ENCODE results near the gene PUSL1. TPM values are rescaled to one million over a fixed set of nuclear protein-coding genes. Genes with fewer than 3 reads are reported as not detected.

Gene PUSL1
- total RNA-seq, 1 donor, result 29.3 TPM

GRCh38 chr1:1324084-1324523 is 15.7 kb downstream of the PUSL1 start:
- peak overlapping the region; percentile 76 for H3K4me2 ChIP-seq (ENCODE audit: insufficient read depth, low read length)
- H4K20me1 ChIP-seq (ENCODE audit: insufficient read depth, low read length), result peaks cover 46% of the 10 kb centered on the region

GRCh38 chr1:1324524-1325287 is 16.3 kb downstream of the PUSL1 start, which contains the start of the genes CPTP and INTS11:
TSS of gene CPTP (plus strand) at chr1:1324802. CDS start at chr1:1326911, 2,109 bp downstream.
TSS of gene INTS11 (minus strand) at chr1:1324660. CDS start at chr1:1324608, 52 bp downstream.
- H4K20me1 ChIP-seq (ENCODE audit: insufficient read depth, low read length), result peaks cover 45% of the 10 kb centered on the region
- no peaks in the 10 kb centered on the region for H3K27me3 ChIP-seq (ENCODE audit: insufficient read depth, low read length)
- H3K4me2 ChIP-seq (ENCODE audit: insufficient read depth, low read length), result peak within 1 kb of the TSS; percentile 87
- H3K4me1 ChIP-seq (ENCODE audit: insufficient read depth, low read length), result peaks cover 12% of the 10 kb centered on the region
- peak within 1 kb of the TSS; percentile 89 for H3K4me3 ChIP-seq (ENCODE audit: insufficient read depth, low read length)
- H3K36me3 ChIP-seq (ENCODE audit: insufficient read depth, low read length), result peaks cover 11% of the 10 kb centered on the region
- no peaks in the 10 kb centered on the region for H3K9me3 ChIP-seq (ENCODE audit: low read depth, low read length)
- TF ChIP-seq CTCF (IDR thresholded peaks at IDR 0.05; ENCODE audit: extremely low read depth, low read depth, low read length), result no peak
- H3K27ac ChIP-seq (ENCODE audit: low read depth, low read length), result peak within 1 kb of the TSS; percentile 79
- DNase-seq (ENCODE audit: insufficient read length, low spot score, missing footprints), result peak; percentile 100
- H2AFZ ChIP-seq (ENCODE audit: low read length), result peak within 1 kb of the TSS; percentile 41
- H3K79me2 ChIP-seq (ENCODE audit: insufficient read depth, low read length), result peaks cover 71% of the 10 kb centered on the region

More at GRCh38 chr1:1324084-1324523, 15.7 kb downstream of the PUSL1 start:
- Histone ChIP-seq H3K79me2 (ENCODE audit: insufficient read depth, low read length) (peaks cover 77% of the 10 kb centered on the region), H3K27ac (ENCODE audit: low read depth, low read length) (peak overlapping the region; percentile 79), H2AFZ (ENCODE audit: low read length) (no peak overlapping the region), H3K4me3 (ENCODE audit: insufficient read depth, low read length) (peak overlapping the region; percentile 89), H3K9me3 (ENCODE audit: low read depth, low read length) (no peaks in the 10 kb centered on the region), H3K4me1 (ENCODE audit: insufficient read depth, low read length) (peaks cover 12% of the 10 kb centered on the region), H3K36me3 (ENCODE audit: insufficient read depth, low read length) (peaks cover 17% of the 10 kb centered on the region), H3K27me3 (ENCODE audit: insufficient read depth, low read length) (no peaks in the 10 kb centered on the region)
- TF ChIP-seq CTCF (IDR thresholded peaks at IDR 0.05; ENCODE audit: extremely low read depth, low read depth, low read length), result no peak
- DNase-seq (ENCODE audit: insufficient read length, low spot score, missing footprints), result peak; percentile 95

- no peaks in the 10 kb centered on the region for H3K27me3 ChIP-seq (ENCODE audit: insufficient read depth, low read length)
- H3K4me3 ChIP-seq (ENCODE audit: insufficient read depth, low read length), result peak overlapping the region; percentile 89
- H3K4me1 ChIP-seq (ENCODE audit: insufficient read depth, low read length), result peaks cover 12% of the 10 kb centered on the region
- peak overlapping the region; percentile 87 for H3K4me2 ChIP-seq (ENCODE audit: insufficient read depth, low read length)
- no peaks in the 10 kb centered on the region for H3K9me3 ChIP-seq (ENCODE audit: low read depth, low read length)
- DNase-seq (ENCODE audit: insufficient read length, low spot score, missing footprints), result peak; percentile 91
- H2AFZ ChIP-seq (ENCODE audit: low read length), result no peak overlapping the region
- peaks cover 5% of the 10 kb centered on the region for H3K36me3 ChIP-seq (ENCODE audit: insufficient read depth, low read length)
- peaks cover 63% of the 10 kb centered on the region for H3K79me2 ChIP-seq (ENCODE audit: insufficient read depth, low read length)
- TF ChIP-seq CTCF (IDR thresholded peaks at IDR 0.05; ENCODE audit: extremely low read depth, low read depth, low read length), result no peak
- H4K20me1 ChIP-seq (ENCODE audit: insufficient read depth, low read length), result peaks cover 41% of the 10 kb centered on the region
- peak overlapping the region; percentile 71 for H3K27ac ChIP-seq (ENCODE audit: low read depth, low read length)
Measured at GRCh38 chr1:1325288-1326074, 17.1 kb downstream of the PUSL1 start.
